ENCODE data around the gene COL5A2.

COL5A2 gene

GRCh38 chr2:189179570-189179950 lies at the start of gene COL5A2:
COL5A2 (minus strand) TSS chr2:189179761; CDS start chr2:189179604, 157 bp downstream.
- DNase-seq = no peak

- DNase-seq = no peak
Measured at GRCh38 chr2:189226017-189226416, 46.5 kb upstream of the COL5A2 start.

GRCh38 chr2:189225032-189225431 lies 45.5 kb upstream of the COL5A2 start:
- no peak for DNase-seq

GRCh38 chr2:189222468-189223105 lies 43.0 kb upstream of the COL5A2 start:
- DNase-seq = no peak

GRCh38 chr2:189221811-189222467 lies 42.4 kb upstream of the COL5A2 start:
- DNase-seq = no peak

GRCh38 chr2:189218236-189218635 lies 38.7 kb upstream of the COL5A2 start:
- DNase-seq = no peak

- no peak for DNase-seq
Measured at GRCh38 chr2:189217541-189217940, 38.0 kb upstream of the COL5A2 start.

GRCh38 chr2:189217051-189217450 lies 37.5 kb upstream of the COL5A2 start:
- DNase-seq = no peak

- DNase-seq = no peak
Measured at GRCh38 chr2:189214484-189214883, 34.9 kb upstream of the COL5A2 start.

- no peak for DNase-seq
Measured at GRCh38 chr2:189213250-189213649, 33.7 kb upstream of the COL5A2 start.

GRCh38 chr2:189210250-189211087 lies 30.9 kb upstream of the COL5A2 start:
- no peak for DNase-seq

- DNase-seq = no peak
Measured at GRCh38 chr2:189208254-189208653, 28.7 kb upstream of the COL5A2 start.

GRCh38 chr2:189204322-189204941 lies 24.9 kb upstream of the COL5A2 start:
- no peak for DNase-seq

GRCh38 chr2:189203177-189203799 lies 23.7 kb upstream of the COL5A2 start:
- no peak for DNase-seq

- DNase-seq = no peak
Measured at GRCh38 chr2:189199797-189200196, 20.2 kb upstream of the COL5A2 start.

- no peak for DNase-seq
Measured at GRCh38 chr2:189192766-189193165, 13.2 kb upstream of the COL5A2 start.

GRCh38 chr2:189191766-189192165 lies 12.2 kb upstream of the COL5A2 start:
- DNase-seq = no peak

GRCh38 chr2:189190685-189191084 lies 11.1 kb upstream of the COL5A2 start:
- no peak for DNase-seq

- no peak for DNase-seq
Measured at GRCh38 chr2:189188115-189188805, 8.7 kb upstream of the COL5A2 start.

GRCh38 chr2:189183170-189183569 lies 3.6 kb upstream of the COL5A2 start:
- DNase-seq = no peak

GRCh38 chr2:189181706-189182105 lies 2.1 kb upstream of the COL5A2 start:
- no peak for DNase-seq
